Heart right ventricle (tissue), 16 donors: ENCODE measurements around the gene LYST. TPM values are rescaled to one million over a fixed set of nuclear protein-coding genes. Genes with fewer than 3 reads are reported as not detected.

Experiments
- ATAC-seq, 8 donors: fragments of 200-7000 bp; cut with Tn5 transposase; one replicate each; pipeline ENCODE4 v1.9.1; 2020; ENCODE audit warnings: mild to moderate bottlenecking in 8 of 8, moderate library complexity in 8 of 8, moderate number of reproducible peaks in 1 of 8
- DNase-seq, 2 donors: peaks; one replicate each; pipeline ENCODE4 v3.0.0-alpha.2; 2020
- H3K27ac ChIP-seq, 10 donors: fragments of 200-600 bp; sonication (generic) in 2 of 10; one replicate each; pipeline versions ENCODE4 v1.5.0 to v1.8.0; 2020 to 2022; ENCODE audit warnings: mild to moderate bottlenecking in 3 of 10
- H3K27me3 ChIP-seq, 7 donors: fragments of 200-600 bp; one replicate each; pipeline ENCODE4 v1.8.0; 2021 to 2022; ENCODE audit warnings: mild to moderate bottlenecking in 2 of 7
- H3K36me3 ChIP-seq, 9 donors: fragments of 200-600 bp; sonication (generic) in 1 of 9; one replicate each; pipeline versions ENCODE4 v1.5.0 to v1.8.0; 2020 to 2022; ENCODE audit warnings: mild to moderate bottlenecking in 2 of 9
- H3K4me1 ChIP-seq, 9 donors: fragments of 200-600 bp; sonication (generic) in 1 of 9; one replicate each; pipeline versions ENCODE4 v1.5.0 to v1.8.0; 2020 to 2022; ENCODE audit warnings: mild to moderate bottlenecking in 4 of 9
- H3K4me3 ChIP-seq, 10 donors: fragments of 200-600 bp; sonication (generic) in 2 of 10; one replicate each; pipeline versions ENCODE4 v1.5.0 to v1.8.0; 2020 to 2022; ENCODE audit warnings: mild to moderate bottlenecking in 7 of 10, moderate library complexity in 2 of 10
- H3K9me3 ChIP-seq, 11 donors: fragments of 200-600 bp in 10 of 11; sonication (generic) in 2 of 11; one replicate each; pipeline versions ENCODE4 v1.5.0 to v1.8.0; 2013 to 2022; ENCODE audit warnings: mild to moderate bottlenecking in 2 of 11, control low read depth in 1 of 11, moderate library complexity in 1 of 11
- WGBS, 2 donors: extraction: QIAGEN DNeasy Blood & Tissue Kit; methylation state at CpG; one replicate each; pipeline ENCODE4 v1.1.7; 2013; ENCODE audit warnings: inconsistent platforms in 1 of 2; 5-methylcytosine and 5-hydroxymethylcytosine counted together
- intact Hi-C, 10 donors: fragments of 100-400 bp; cut with DNase I; formaldehyde crosslinking; loops; one replicate each; pipeline versions ENCODE4 v1.11.1 to v1.14.2; 2022
- polyA plus RNA-seq, 2 donors: library from polyadenylated mRNA; stranded (reverse); fragments of 200-250 nt; gene quantifications; one replicate each; pipeline ENCODE4 v1.2.3, GENCODE V29; 2013
- total RNA-seq, 10 donors: library from RNA; stranded (reverse); fragmentation: NEBNext Ultra II Directional in 3 of 10; extraction: Animal tissue kit (Norgen Biotek cat#: 25700) in 3 of 10; gene quantifications; one replicate each; pipeline versions ENCODE4 v1.2.1 to v1.2.4, GENCODE V29; 2021 to 2023
- TF ChIP-seq, protein P1 (sequence below), 9 donors: fragments of 200-600 bp; sonication (generic) in 2 of 9; IDR thresholded peaks; one replicate each; pipeline versions ENCODE4 v1.5.0 to v1.8.0; 2021 to 2022; ENCODE audit warnings: antibody characterized with exemption in 9 of 9, mild to moderate bottlenecking in 5 of 9, moderate library complexity in 1 of 9
- donor health status: Arrhythmogenic right ventricular cardiomyopathy.
- donor health status: ischemic (EF 13 %, LVEDD 7.1; RV severe dilation, severe dysfunction).
- donor health status: healthy with polysubstance abuse.
- donor health status: DM: no; HTN: yes; CAD: no.
- donor health status: DM: no; HTN: no; CAD: no.
- donor health status: ischemic (EF 25% LVEDD 6.9; RV normal size, moderate dysfunction).
- donor health status: ischemic (EF 25% LVEDD 5.7; RV mildly dilated, moderate dysfunction).
- donor health status: healthy.
- donor health status: DM: yes; HTN: yes; CAD: no.
- donor health status: Ischemic cardiomyopathy.
- donor health status: ischemic (EF 35%, LVEDD 5.7; RV mildly dilated, moderate dysfunction).
- donor health status: nonischemic (EF 11% LVEDD 7.7; RV severe dilation, severe dysfunction).
- donor health status: DM: yes; HTN: yes; CAD: no.
- donor health status: PGD.
- donor health status: ischemic (EF 29% LVEDD 5.4; RV normal size, mild dysfunction).
- donor health status: nonischemic (EF 23%, LVEDD 6.1; RV moderate dilation, normal function).

Gene LYST
- total and polyA plus RNA-seq, 12 donors, result 3.3 to 13.6 (median 10.5) TPM

GRCh38 chr1:235739124-235739523, 127.6 kb downstream of the LYST start:
- 4 to 21% methylated on average over 1 of the region's 1 CpG for WGBS, 2 donors
- Histone ChIP-seq H3K36me3 (peaks cover 0 to 93% (median 18%) of the 10 kb centered on the region in 9 donors), H3K4me3 (no peak overlapping the region), H3K4me1 (peaks cover 0 to 11% (median 0%) of the 10 kb centered on the region in 9 donors), H3K27me3 (no peaks in the 10 kb centered on the region), H3K9me3 (no peaks in the 10 kb centered on the region), H3K27ac (no peak overlapping the region)
- DNase-seq (no peak), ATAC-seq (peak in 3 of 8 donors; percentile 13 to 56 (median 25))
- TF ChIP-seq, protein P1, sequence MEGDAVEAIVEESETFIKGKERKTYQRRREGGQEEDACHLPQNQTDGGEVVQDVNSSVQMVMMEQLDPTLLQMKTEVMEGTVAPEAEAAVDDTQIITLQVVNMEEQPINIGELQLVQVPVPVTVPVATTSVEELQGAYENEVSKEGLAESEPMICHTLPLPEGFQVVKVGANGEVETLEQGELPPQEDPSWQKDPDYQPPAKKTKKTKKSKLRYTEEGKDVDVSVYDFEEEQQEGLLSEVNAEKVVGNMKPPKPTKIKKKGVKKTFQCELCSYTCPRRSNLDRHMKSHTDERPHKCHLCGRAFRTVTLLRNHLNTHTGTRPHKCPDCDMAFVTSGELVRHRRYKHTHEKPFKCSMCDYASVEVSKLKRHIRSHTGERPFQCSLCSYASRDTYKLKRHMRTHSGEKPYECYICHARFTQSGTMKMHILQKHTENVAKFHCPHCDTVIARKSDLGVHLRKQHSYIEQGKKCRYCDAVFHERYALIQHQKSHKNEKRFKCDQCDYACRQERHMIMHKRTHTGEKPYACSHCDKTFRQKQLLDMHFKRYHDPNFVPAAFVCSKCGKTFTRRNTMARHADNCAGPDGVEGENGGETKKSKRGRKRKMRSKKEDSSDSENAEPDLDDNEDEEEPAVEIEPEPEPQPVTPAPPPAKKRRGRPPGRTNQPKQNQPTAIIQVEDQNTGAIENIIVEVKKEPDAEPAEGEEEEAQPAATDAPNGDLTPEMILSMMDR (IDR thresholded peaks at IDR 0.05), result no peak
- intact Hi-C loops, result no loop called here

DNA sequence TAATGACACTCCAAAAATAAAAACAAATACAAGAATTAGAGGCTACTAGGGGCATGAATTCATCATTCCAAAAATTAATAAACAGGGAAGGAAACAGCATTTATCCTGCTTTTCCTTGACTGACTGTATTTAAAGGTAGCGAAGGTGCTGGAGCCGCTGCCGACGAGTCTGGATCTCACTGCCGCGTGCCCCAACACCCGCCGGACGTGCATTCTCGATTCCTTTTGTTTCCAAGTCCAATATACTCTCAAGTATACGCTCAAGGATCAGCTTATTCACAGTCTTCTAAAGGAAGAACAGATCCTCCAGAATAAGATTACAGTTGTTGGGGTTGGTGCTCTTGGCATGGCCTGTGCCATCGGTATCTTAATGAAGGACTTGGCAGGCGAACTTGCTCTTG, 129.0 kb downstream of the LYST start:
- no peak overlapping the region for H3K4me3 ChIP-seq
- intact Hi-C loops, result no loop called here
- TF ChIP-seq, protein P1 (IDR thresholded peaks at IDR 0.05), result no peak
- no peak for DNase-seq
- no peaks in the 10 kb centered on the region for H3K9me3 ChIP-seq
- no peaks in the 10 kb centered on the region for H3K27me3 ChIP-seq
- WGBS, 2 donors, result 93 to 97% methylated on average over 13 of the region's 13 CpGs
- H3K4me1 ChIP-seq, result peaks cover 0 to 11% (median 0%) of the 10 kb centered on the region in 9 donors
- H3K36me3 ChIP-seq, result peaks cover 0 to 93% (median 5%) of the 10 kb centered on the region in 9 donors
- H3K27ac ChIP-seq, result no peak overlapping the region
- no peak for ATAC-seq

DNA sequence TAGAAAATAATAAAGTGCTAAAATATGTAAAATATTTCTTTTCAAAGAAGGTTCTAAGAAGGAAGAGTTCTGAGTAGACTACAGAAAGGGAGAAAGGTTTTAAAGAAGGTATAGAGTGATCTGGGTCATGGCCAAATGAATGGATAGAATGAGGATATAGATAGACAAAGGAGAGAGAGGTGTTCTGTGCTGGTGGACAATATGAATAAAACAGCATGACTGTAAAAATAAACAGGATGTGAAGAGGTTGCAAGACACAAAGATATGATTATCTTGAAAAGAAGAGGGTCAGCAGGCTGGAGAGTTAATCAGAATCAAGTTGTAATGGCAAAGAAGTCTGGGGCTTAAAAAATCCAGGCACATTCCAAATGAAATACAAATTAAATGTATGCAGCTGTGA, 130.4 kb downstream of the LYST start:
- peaks cover 0 to 11% (median 0%) of the 10 kb centered on the region in 9 donors for H3K4me1 ChIP-seq
- ATAC-seq (no peak), DNase-seq (no peak)
- no peak overlapping the region for H3K27ac ChIP-seq
- intact Hi-C loops, result no loop called here
- H3K4me3 ChIP-seq, result no peak overlapping the region
- peaks cover 0 to 92% (median 3%) of the 10 kb centered on the region in 9 donors for H3K36me3 ChIP-seq
- no peaks in the 10 kb centered on the region for H3K27me3 ChIP-seq
- H3K9me3 ChIP-seq, result no peaks in the 10 kb centered on the region
- TF ChIP-seq, protein P1 (IDR thresholded peaks at IDR 0.05), result no peak

- ATAC-seq (no peak), DNase-seq (no peak)
- Histone ChIP-seq H3K4me3 (no peak overlapping the region), H3K4me1 (peaks cover 0 to 11% (median 0%) of the 10 kb centered on the region in 9 donors), H3K9me3 (no peaks in the 10 kb centered on the region), H3K36me3 (peaks cover 0 to 92% (median 0%) of the 10 kb centered on the region in 9 donors), H3K27ac (no peak overlapping the region), H3K27me3 (no peaks in the 10 kb centered on the region)
- intact Hi-C loops, result no loop called here
- TF ChIP-seq, protein P1 (IDR thresholded peaks at IDR 0.05), result no peak
- 93 to 95% methylated on average over 2 of the region's 2 CpGs for WGBS, 2 donors
These were observed 131.1 kb downstream of the LYST start for GRCh38 chr1:235735621-235736020.
